Measurements from ENCODE around the gene PTPRCAP. TPM values are rescaled to one million over a fixed set of nuclear protein-coding genes. Genes with fewer than 3 reads are reported as not detected.
"Not testable (repeated sequence)": the region's sequence is repeated elsewhere in the genome, so short reads cannot be mapped to it uniquely, and the experiment has no call there.

The PTPRCAP gene
- total and polyA plus RNA-seq, 5 experiments from 2014 or later = 212 to 717 (median 647) TPM

- H3K9me3 Mint-ChIP-seq, H3K27me3 Mint-ChIP-seq, DNase-seq, ATAC-seq: not testable (repeated sequence)
- Mint-ChIP-seq H3K27ac (peak overlapping the region; percentile 85 to 97 (median 94)), H3K4me3 (peak overlapping the region; percentile 93 to 99 (median 98)), H3K4me1 (peaks cover 21 to 80% (median 63%) of the 10 kb centered on the region in 4 donors), H3K36me3 (peaks cover 4 to 48% (median 19%) of the 10 kb centered on the region in 3 donors)
- POLR2A ChIA-PET = interaction anchor here (0.6 to 25.5 kb wide), 23 partner anchors 10 to 604 kb away, joined by 3 to 2390 read pairs (median 6); partner anchors contain the start of genes AIP, CARNS1, CDK2AP2 and CORO1B
Observed at GRCh38 chr11:67403085-67403484, 34.4 kb downstream of the PTPRCAP start.

GRCh38 chr11:67402192-67402839, 35.2 kb downstream of the PTPRCAP start:
- not testable (repeated sequence) for H3K27me3 Mint-ChIP-seq, H3K9me3 Mint-ChIP-seq, DNase-seq, ATAC-seq
- peak overlapping the region; percentile 85 to 96 (median 93) for H3K27ac Mint-ChIP-seq
- POLR2A ChIA-PET = interaction anchor here (0.6 to 25.5 kb wide), 32 partner anchors 10 to 764 kb away, joined by 3 to 2390 read pairs (median 6); partner anchors contain the start of genes AIP, ANKRD13D, CARNS1 and CDK2AP2
- H3K36me3 Mint-ChIP-seq = peaks cover 4 to 53% (median 14%) of the 10 kb centered on the region in 3 donors
- H3K4me1 Mint-ChIP-seq = peaks cover 20 to 80% (median 63%) of the 10 kb centered on the region in 4 donors
- peak overlapping the region; percentile 81 to 99 (median 97) for H3K4me3 Mint-ChIP-seq

GRCh38 chr11:67401495-67402191, 35.8 kb downstream of the PTPRCAP start, which contains the start of gene PPP1CA:
Gene PPP1CA, minus strand, starts transcription at chr11:67401858. Its CDS starts 76 bp downstream, at chr11:67401782.
- Mint-ChIP-seq H3K27ac (peak within 1 kb of the TSS; percentile 85 to 96 (median 93)), H3K36me3 (peaks cover 0 to 51% (median 9%) of the 10 kb centered on the region in 3 donors), H3K4me3 (peak within 1 kb of the TSS; percentile 87 to 99 (median 97)), H3K27me3 (no peaks in the 10 kb centered on the region), H3K4me1 (peaks cover 18 to 79% (median 62%) of the 10 kb centered on the region in 4 donors), H3K9me3 (peaks cover 0 to 2% (median 0%) of the 10 kb centered on the region in 9 donors)
- ATAC-seq (peak; percentile 62 to 71), DNase-seq (peak; percentile 82 to 98 (median 93))
- POLR2A ChIA-PET = interaction anchor here (0.6 to 25.5 kb wide), 38 partner anchors 8 to 763 kb away, joined by 3 to 2390 read pairs (median 6); partner anchors contain the start of genes AIP, ANKRD13D, CARNS1 and CDK2AP2

- H3K27me3 Mint-ChIP-seq = no peaks in the 10 kb centered on the region
- DNase-seq (peak in 3 of 10 donors; percentile 22 to 73 (median 42)), ATAC-seq (peak; percentile 6)
- peaks cover 0 to 2% (median 0%) of the 10 kb centered on the region in 9 donors for H3K9me3 Mint-ChIP-seq
- H3K4me3 Mint-ChIP-seq = peak overlapping the region; percentile 83 to 95 (median 88)
- POLR2A ChIA-PET = interaction anchor here (0.7 to 25.5 kb wide), 32 partner anchors 8 to 763 kb away, joined by 3 to 2390 read pairs (median 7); partner anchors contain the start of genes AIP, ANKRD13D, CARNS1 and CDK2AP2
- H3K4me1 Mint-ChIP-seq = peaks cover 17 to 77% (median 61%) of the 10 kb centered on the region in 4 donors
- H3K27ac Mint-ChIP-seq = peak overlapping the region; percentile 53 to 92 (median 84)
- H3K36me3 Mint-ChIP-seq = peaks cover 0 to 45% (median 9%) of the 10 kb centered on the region in 3 donors
Observed at GRCh38 chr11:67400942-67401494, 36.5 kb downstream of the PTPRCAP start.

- no peaks in the 10 kb centered on the region for H3K27me3 Mint-ChIP-seq
- ATAC-seq = no peak
- H3K27ac Mint-ChIP-seq = peak overlapping the region; percentile 53 to 92 (median 84)
- peak overlapping the region; percentile 83 to 95 (median 88) for H3K4me3 Mint-ChIP-seq
- H3K4me1 Mint-ChIP-seq = peaks cover 17 to 73% (median 59%) of the 10 kb centered on the region in 4 donors
- DNase-seq = no peak
- H3K36me3 Mint-ChIP-seq = peaks cover 0 to 40% (median 8%) of the 10 kb centered on the region in 3 donors
- POLR2A ChIA-PET = interaction anchor here (0.7 to 25.5 kb wide), 21 partner anchors 8 to 296 kb away, joined by 3 to 2390 read pairs (median 10); partner anchors contain the start of genes AIP, ANKRD13D, CARNS1 and CDK2AP2
- H3K9me3 Mint-ChIP-seq = peaks cover 0 to 2% (median 0%) of the 10 kb centered on the region in 9 donors
Observed at GRCh38 chr11:67400251-67400941, 37.1 kb downstream of the PTPRCAP start.

GRCh38 chr11:67398661-67399563, 38.6 kb downstream of the PTPRCAP start:
- H3K4me1 Mint-ChIP-seq = peaks cover 17 to 65% (median 52%) of the 10 kb centered on the region in 4 donors
- POLR2A ChIA-PET = interaction anchor here (0.7 to 25.5 kb wide), 5 partner anchors 10 to 86 kb away, joined by 3 to 2390 read pairs (median 10); partner anchors contain the start of genes AIP, CARNS1, PTPRCAP and RPS6KB2
- ATAC-seq = no peak
- peak overlapping the region in 8 of 10 donors; percentile 8 to 96 (median 78) for H3K27ac Mint-ChIP-seq
- H3K36me3 Mint-ChIP-seq = peaks cover 0 to 31% (median 3%) of the 10 kb centered on the region in 3 donors
- peaks cover 0 to 2% (median 0%) of the 10 kb centered on the region in 9 donors for H3K9me3 Mint-ChIP-seq
- DNase-seq = no peak
- peak overlapping the region; percentile 19 to 95 (median 39) for H3K4me3 Mint-ChIP-seq
- H3K27me3 Mint-ChIP-seq = no peaks in the 10 kb centered on the region

GRCh38 chr11:67397986-67398660, 39.4 kb downstream of the PTPRCAP start:
- Mint-ChIP-seq H3K27ac (peak overlapping the region; percentile 71 to 96 (median 86)), H3K36me3 (peaks cover 0 to 34% (median 3%) of the 10 kb centered on the region in 3 donors), H3K27me3 (no peaks in the 10 kb centered on the region), H3K4me3 (peak overlapping the region in 9 of 10 donors; percentile 26 to 76 (median 55)), H3K4me1 (peaks cover 16 to 65% (median 51%) of the 10 kb centered on the region in 4 donors), H3K9me3 (no peaks in the 10 kb centered on the region)
- DNase-seq (no peak), ATAC-seq (no peak)
- POLR2A ChIA-PET = interaction anchor here (0.7 to 25.5 kb wide), 5 partner anchors 10 to 87 kb away, joined by 5 to 2390 read pairs (median 20); partner anchors contain the start of genes CARNS1, PTPRCAP, RPS6KB2 and TMEM134

- no peaks in the 10 kb centered on the region for H3K9me3 Mint-ChIP-seq
- no peak for DNase-seq
- H3K36me3 Mint-ChIP-seq = peaks cover 0 to 34% (median 3%) of the 10 kb centered on the region in 3 donors
- no peaks in the 10 kb centered on the region for H3K27me3 Mint-ChIP-seq
- ATAC-seq = no peak
- H3K4me1 Mint-ChIP-seq = peaks cover 18 to 65% (median 55%) of the 10 kb centered on the region in 4 donors
- H3K27ac Mint-ChIP-seq = peak overlapping the region; percentile 69 to 96 (median 86)
- H3K4me3 Mint-ChIP-seq = peak overlapping the region in 8 of 10 donors; percentile 40 to 76 (median 58)
- POLR2A ChIA-PET = interaction anchor here (0.7 to 25.5 kb wide), 5 partner anchors 11 to 87 kb away, joined by 5 to 2390 read pairs (median 20); partner anchors contain the start of genes CARNS1, PTPRCAP, RPS6KB2 and TMEM134
Observed at GRCh38 chr11:67397536-67397935, 39.9 kb downstream of the PTPRCAP start.

- DNase-seq (peak in 5 of 10 donors; percentile 23 to 50 (median 48)), ATAC-seq (peak; percentile 10 to 20)
- H3K9me3 Mint-ChIP-seq = no peaks in the 10 kb centered on the region
- peaks cover 20 to 63% (median 58%) of the 10 kb centered on the region in 4 donors for H3K4me1 Mint-ChIP-seq
- H3K27me3 Mint-ChIP-seq = no peaks in the 10 kb centered on the region
- peak overlapping the region; percentile 81 to 96 (median 91) for H3K27ac Mint-ChIP-seq
- POLR2A ChIA-PET = interaction anchor here (1.0 to 25.5 kb wide), 9 partner anchors 6 to 88 kb away, joined by 3 to 2390 read pairs (median 10); partner anchors contain the start of genes CARNS1, POLD4, PPP1CA and PTPRCAP
- H3K36me3 Mint-ChIP-seq = peaks cover 0 to 34% (median 3%) of the 10 kb centered on the region in 3 donors
- H3K4me3 Mint-ChIP-seq = peak overlapping the region; percentile 32 to 91 (median 72)
Observed at GRCh38 chr11:67396587-67397389, 40.7 kb downstream of the PTPRCAP start.
